NB4 (cell line): Measurements from ENCODE around the gene SLC43A3.

Experiments used
- DNase-seq: peaks from one replicate; pipeline ENCODE4 v3.0.0; 2010; ENCODE audit warnings: low read depth
- H3K4me3 ChIP-seq: one replicate; pipeline ENCODE4 v1.5.1; 2011; ENCODE audit warnings: mild to moderate bottlenecking, low read depth, low read length, moderate library complexity
- MYC ChIP-seq: IDR thresholded peaks from 2 replicates; pipeline ENCODE4 v1.6.1; 2011; ENCODE audit warnings: low read depth, low read length
- POLR2A ChIP-seq: IDR thresholded peaks from 2 replicates; pipeline ENCODE4 v1.6.1; 2011; ENCODE audit warnings: mild to moderate bottlenecking; ENCODE audit not compliant: insufficient read length; ENCODE audit errors: extremely low read depth
- TF ChIP-seq, protein P1 (sequence below): IDR thresholded peaks from one replicate; pipeline ENCODE4 v1.5.1; 2012; ENCODE audit warnings: low read depth, low read length
- TF ChIP-seq, protein P2 (sequence below): IDR thresholded peaks from 2 replicates; pipeline ENCODE4 v1.6.1; 2011; ENCODE audit warnings: low read depth, low read length

The SLC43A3 gene

DNA sequence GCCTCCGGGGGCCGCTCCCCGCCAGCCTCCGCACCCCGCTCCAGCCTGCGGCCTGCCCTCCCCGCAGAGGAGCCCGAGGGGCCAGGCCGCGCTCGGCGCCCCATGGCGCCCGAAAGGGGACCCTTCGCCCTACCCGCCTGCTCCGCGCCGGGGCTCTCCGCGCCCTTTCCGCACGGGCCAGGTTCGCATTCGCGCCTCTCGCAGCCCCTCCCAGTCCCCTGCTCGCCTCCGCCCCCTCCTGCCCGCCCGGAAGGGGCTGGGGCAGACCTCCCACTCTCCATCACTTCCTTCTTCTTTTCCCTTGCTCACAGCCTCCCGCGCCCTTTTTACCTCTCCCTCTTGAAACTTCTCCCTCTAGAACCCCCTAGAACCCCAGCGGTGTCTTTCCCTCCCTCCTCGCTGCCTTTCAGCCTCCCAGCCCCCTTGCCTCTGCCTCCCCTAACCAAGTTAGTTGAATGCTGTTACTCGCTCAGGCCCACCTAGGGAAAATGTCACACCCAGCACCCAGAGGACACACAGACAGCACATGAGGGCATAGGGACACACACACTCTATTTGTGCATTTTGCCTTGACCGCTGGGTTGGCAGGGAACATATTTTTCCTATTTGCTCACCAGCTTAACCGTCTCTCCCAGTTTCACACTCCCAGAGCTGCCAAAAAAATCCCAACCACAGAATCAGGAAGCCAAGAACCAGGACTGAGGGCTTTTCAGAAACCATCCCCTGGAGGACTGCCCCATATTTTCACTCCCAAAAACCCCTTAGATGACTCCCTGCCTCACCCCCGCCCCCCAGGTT is at the start of gene SLC43A3:
SLC43A3 (minus strand) TSS at position 193 of the 798 bp plus-strand sequence. CDS start 949 bp downstream, outside the sequence.
- peak within 1 kb of the TSS; percentile 99 for H3K4me3 ChIP-seq
- DNase-seq = peak; percentile 97
- peak; percentile 93 for TF ChIP-seq POLR2A
- TF ChIP-seq, protein P1, sequence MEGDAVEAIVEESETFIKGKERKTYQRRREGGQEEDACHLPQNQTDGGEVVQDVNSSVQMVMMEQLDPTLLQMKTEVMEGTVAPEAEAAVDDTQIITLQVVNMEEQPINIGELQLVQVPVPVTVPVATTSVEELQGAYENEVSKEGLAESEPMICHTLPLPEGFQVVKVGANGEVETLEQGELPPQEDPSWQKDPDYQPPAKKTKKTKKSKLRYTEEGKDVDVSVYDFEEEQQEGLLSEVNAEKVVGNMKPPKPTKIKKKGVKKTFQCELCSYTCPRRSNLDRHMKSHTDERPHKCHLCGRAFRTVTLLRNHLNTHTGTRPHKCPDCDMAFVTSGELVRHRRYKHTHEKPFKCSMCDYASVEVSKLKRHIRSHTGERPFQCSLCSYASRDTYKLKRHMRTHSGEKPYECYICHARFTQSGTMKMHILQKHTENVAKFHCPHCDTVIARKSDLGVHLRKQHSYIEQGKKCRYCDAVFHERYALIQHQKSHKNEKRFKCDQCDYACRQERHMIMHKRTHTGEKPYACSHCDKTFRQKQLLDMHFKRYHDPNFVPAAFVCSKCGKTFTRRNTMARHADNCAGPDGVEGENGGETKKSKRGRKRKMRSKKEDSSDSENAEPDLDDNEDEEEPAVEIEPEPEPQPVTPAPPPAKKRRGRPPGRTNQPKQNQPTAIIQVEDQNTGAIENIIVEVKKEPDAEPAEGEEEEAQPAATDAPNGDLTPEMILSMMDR = no peak
- TF ChIP-seq, protein P2, sequence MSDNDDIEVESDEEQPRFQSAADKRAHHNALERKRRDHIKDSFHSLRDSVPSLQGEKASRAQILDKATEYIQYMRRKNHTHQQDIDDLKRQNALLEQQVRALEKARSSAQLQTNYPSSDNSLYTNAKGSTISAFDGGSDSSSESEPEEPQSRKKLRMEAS = peak; percentile 46; the same call in 1 of the 2 replicates
- peak; percentile 60; the same call in 1 of the 2 replicates for TF ChIP-seq MYC

DNA sequence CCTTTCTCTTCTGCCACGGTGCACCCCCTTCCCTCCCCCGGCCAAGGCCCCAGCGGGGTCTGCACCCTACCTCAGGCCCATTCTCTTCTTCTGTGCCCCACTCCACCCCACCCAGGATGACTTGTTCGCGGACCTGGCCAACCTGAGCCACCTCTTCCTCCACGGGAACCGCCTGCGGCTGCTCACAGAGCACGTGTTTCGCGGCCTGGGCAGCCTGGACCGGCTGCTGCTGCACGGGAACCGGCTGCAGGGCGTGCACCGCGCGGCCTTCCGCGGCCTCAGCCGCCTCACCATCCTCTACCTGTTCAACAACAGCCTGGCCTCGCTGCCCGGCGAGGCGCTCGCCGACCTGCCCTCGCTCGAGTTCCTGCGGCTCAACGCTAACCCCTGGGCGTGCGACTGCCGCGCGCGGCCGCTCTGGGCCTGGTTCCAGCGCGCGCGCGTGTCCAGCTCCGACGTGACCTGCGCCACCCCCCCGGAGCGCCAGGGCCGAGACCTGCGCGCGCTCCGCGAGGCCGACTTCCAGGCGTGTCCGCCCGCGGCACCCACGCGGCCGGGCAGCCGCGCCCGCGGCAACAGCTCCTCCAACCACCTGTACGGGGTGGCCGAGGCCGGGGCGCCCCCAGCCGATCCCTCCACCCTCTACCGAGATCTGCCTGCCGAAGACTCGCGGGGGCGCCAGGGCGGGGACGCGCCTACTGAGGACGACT is 49.3 kb upstream of the SLC43A3 start:
- TF ChIP-seq, protein P1 = no peak
- TF ChIP-seq, protein P2 = no peak
- TF ChIP-seq POLR2A (no peak), MYC (no peak)
- H3K4me3 ChIP-seq = no peak overlapping the region
- DNase-seq = no peak

DNA sequence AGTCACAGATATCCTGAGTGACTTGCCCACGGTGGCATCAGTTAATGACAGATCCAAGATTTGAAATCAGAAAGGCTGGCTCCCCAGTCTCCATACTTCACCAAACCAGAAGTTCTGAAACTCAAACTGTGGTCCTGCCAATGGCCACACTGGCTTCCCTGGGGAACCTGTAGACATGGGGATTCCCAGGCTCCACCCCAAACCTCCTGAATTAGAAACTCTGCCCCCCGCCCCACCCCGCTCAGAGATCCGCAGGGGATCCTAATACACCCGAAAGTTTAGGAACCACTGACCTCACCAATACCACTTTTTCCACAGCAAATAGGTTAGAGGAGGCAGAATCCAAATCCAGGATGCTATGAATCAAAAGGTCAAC is 48.7 kb upstream of the SLC43A3 start:
- DNase-seq = no peak
- TF ChIP-seq, protein P2 = no peak
- TF ChIP-seq, protein P1 = no peak
- TF ChIP-seq POLR2A (no peak), MYC (no peak)
- H3K4me3 ChIP-seq = no peak overlapping the region

DNA sequence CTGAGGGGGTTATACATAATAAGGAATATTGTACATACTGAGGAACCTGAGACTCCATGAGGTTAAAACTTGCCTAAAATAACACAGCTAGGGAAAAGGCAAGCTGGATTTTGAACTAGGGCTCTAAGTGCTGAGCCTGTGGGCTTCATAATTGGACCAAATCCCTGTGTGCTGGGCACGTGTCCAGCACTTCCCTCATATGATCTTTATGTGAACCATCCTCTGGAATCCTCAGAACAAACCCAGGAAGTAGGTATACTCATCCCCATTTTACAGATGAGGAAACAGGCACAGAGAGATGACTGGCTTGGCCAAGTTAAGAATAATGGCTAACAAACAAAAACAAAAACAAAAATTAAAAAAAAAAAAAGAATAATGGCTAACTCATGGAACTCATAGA is 48.3 kb upstream of the SLC43A3 start:
- no peak for DNase-seq
- no peak for TF ChIP-seq MYC
- TF ChIP-seq, protein P2 = no peak
- TF ChIP-seq, protein P1 = no peak
- no peak for TF ChIP-seq POLR2A

DNA sequence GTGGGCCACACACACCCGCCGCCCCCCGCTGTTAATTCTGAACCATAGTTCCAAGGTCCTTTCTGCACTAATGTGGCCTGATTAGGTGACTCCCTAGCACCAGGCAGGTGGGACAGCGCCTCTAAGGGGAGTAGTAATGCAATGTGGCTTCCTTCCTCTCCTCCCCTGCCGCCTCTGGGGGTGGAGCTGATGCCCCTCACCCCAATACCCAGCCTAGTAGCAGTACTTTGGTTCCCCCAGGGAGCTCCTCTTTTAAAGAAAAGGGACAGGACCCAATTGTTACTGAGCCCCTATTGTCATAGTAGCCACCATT is 47.8 kb upstream of the SLC43A3 start:
- TF ChIP-seq MYC (no peak), POLR2A (no peak)
- TF ChIP-seq, protein P1 = no peak
- TF ChIP-seq, protein P2 = no peak
- H3K4me3 ChIP-seq = peak overlapping the region; percentile 17
- peak; percentile 43 for DNase-seq

More for the DNA sequence above, 48.3 kb upstream of the SLC43A3 start:
- H3K4me3 ChIP-seq = no peak overlapping the region
